DMS153 (cell line): ENCODE data around the gene MRPS22.
"Not testable (repeated sequence)": the region's sequence is repeated elsewhere in the genome, so short reads cannot be mapped to it uniquely, and the experiment has no call there.

Experiments used
- DNase-seq: peaks from one replicate; lab custom pipeline; 2025; lab: John Stamatoyannopoulos, UW

The MRPS22 gene

DNA sequence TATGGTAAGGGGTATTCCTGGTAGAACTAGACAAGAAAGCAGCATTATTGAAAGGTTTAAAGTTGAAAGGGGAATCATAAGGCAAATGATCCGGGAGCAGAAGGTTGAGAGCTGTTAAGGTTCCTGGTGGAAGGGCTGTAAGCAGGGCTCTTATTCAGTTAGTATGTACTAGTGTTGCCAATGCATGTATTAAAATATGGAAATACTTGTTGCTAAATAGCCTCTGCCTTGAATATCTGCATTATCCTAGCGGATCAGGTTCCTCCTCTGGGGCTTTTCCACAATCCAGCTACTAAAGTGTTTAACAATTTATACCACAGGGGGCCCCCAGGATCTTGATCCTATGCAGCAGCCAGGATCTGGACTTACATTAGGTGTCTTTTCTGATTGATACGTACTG lies 52.9 kb downstream of the MRPS22 start:
- DNase-seq, result no peak

DNA sequence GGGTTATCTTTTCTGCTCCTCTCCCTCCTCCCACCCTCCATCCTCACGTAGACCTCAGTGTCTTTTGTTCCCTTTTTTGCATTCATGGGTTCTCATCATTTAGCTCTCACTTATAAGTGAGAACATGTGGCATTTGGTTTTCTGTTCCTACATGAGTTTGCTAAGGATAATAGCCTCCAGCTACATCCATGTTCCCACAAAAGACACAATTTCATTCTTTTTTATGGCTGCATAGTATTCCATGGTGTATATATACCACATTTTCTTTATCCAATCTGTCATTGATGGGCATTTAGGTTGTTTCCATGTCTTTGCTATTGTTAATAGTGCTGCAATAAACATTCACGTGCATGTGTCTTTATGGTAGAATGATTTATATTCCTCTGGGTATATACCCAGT lies 57.3 kb downstream of the MRPS22 start:
- DNase-seq, result not testable (repeated sequence)
